Stimulated activated naive B cell treated with anti-CD40 and anti-IgM and Interleukin-4, amounts not matched to agents 10 μg/mL and 1 μg/mL and 100 μg/mL, for 72 hours (primary cell): ENCODE data around the gene CCDC188.

Experiments used
- ATAC-seq, 2 donors: fragments of 150-1000 bp; cut with Tn5 transposase; replicated peaks; 2 replicates each; pipeline ENCODE4 v1.10.0; 2021; ENCODE audit warnings: moderate library complexity in 1 of 2
- DNase-seq: peaks from one replicate; pipeline ENCODE4 v3.0.0; 2021
- H3K27ac Mint-ChIP-seq: one replicate; pipeline ENCODE4 v1.8.0; 2022; ENCODE audit warnings: mild to moderate bottlenecking, mixed read lengths
- H3K27me3 Mint-ChIP-seq, 2 donors: one replicate each; pipeline ENCODE4 v1.8.0; 2022; ENCODE audit warnings: mixed read lengths in 2 of 2
- H3K36me3 Mint-ChIP-seq, 2 donors: one replicate each; pipeline ENCODE4 v1.8.0; 2022; ENCODE audit warnings: mixed read lengths in 2 of 2, mild to moderate bottlenecking in 1 of 2
- H3K4me1 Mint-ChIP-seq, 2 donors: one replicate each; pipeline ENCODE4 v1.8.0; 2022; ENCODE audit warnings: mixed read lengths in 2 of 2, mild to moderate bottlenecking in 1 of 2
- H3K4me3 Mint-ChIP-seq, 2 donors: one replicate each; pipeline ENCODE4 v1.8.0; 2022; ENCODE audit warnings: mild to moderate bottlenecking in 2 of 2, mixed read lengths in 2 of 2, moderate library complexity in 1 of 2
- H3K9me3 Mint-ChIP-seq, 2 donors: one replicate each; pipeline ENCODE4 v1.8.0; 2022; ENCODE audit warnings: mixed read lengths in 2 of 2, mild to moderate bottlenecking in 1 of 2

The CCDC188 gene

GRCh38 chr22:20142711-20143621 is 7.9 kb downstream of the CCDC188 start:
- no peak for DNase-seq
- no peak for ATAC-seq
- H3K9me3 Mint-ChIP-seq, result no peaks in the 10 kb centered on the region
- no peaks in the 10 kb centered on the region for H3K27me3 Mint-ChIP-seq
- no peak overlapping the region for H3K4me3 Mint-ChIP-seq
- H3K27ac Mint-ChIP-seq, result no peak overlapping the region
- peaks cover 11 to 20% of the 10 kb centered on the region in 2 donors for H3K4me1 Mint-ChIP-seq
- peaks cover 14 to 28% of the 10 kb centered on the region in 2 donors for H3K36me3 Mint-ChIP-seq

DNA sequence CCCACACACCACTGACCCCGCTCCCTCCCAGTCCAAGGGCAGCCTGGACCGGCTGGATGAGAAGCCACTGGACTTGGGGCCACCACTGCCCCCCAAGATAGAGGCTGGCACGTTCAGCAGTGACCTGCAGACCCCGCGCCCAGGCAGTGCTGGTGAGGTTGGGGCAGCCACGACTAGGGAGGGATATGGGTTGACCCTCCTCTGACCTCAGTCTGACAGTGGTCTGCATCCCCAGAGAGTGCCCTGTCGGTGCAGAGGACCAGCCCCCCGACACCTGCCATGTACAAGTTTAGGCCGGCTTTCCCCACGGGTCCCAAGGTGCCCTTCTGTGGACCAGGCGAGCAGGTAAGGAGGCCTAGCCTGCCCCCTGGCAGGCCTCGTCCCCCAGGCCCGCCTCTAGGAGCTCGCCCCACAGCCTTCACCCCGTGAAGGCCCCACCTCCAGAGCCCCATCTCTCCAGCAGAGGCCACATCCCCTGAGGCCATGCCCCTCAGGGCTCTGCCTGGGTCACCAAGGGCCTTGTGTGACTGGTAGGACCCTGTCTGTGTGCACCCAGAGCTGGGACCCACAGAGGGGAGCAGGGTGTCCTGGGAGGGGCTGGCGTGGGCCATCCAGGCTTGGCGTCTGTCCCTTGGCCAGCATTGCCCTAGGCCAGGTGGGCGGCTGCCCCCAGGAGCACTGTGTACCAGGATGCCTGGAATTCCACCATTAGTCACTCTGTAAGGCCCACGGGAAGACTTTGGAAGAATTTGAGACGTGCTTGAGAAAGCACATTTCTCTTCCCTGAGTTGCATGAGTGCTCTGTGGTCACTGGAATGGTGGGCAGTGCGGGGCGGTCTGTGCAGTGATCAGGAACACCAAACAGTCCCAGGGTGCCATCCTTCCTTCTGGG is 9.4 kb downstream of the CCDC188 start:
- H3K27me3 Mint-ChIP-seq, result no peaks in the 10 kb centered on the region
- peaks cover 14 to 25% of the 10 kb centered on the region in 2 donors for H3K4me1 Mint-ChIP-seq
- H3K9me3 Mint-ChIP-seq, result no peaks in the 10 kb centered on the region
- DNase-seq, result no peak
- no peak overlapping the region for H3K4me3 Mint-ChIP-seq
- ATAC-seq, result no peak
- no peak overlapping the region for H3K27ac Mint-ChIP-seq
- H3K36me3 Mint-ChIP-seq, result peaks cover 14 to 29% of the 10 kb centered on the region in 2 donors

- DNase-seq, result no peak
- Mint-ChIP-seq H3K4me1 (peaks cover 18 to 30% of the 10 kb centered on the region in 2 donors), H3K27ac (no peak overlapping the region), H3K4me3 (no peak overlapping the region), H3K9me3 (no peaks in the 10 kb centered on the region), H3K27me3 (no peaks in the 10 kb centered on the region), H3K36me3 (peaks cover 10 to 30% of the 10 kb centered on the region in 2 donors)
- no peak for ATAC-seq
These were observed 10.3 kb downstream of the CCDC188 start for GRCh38 chr22:20140521-20140964.

DNA sequence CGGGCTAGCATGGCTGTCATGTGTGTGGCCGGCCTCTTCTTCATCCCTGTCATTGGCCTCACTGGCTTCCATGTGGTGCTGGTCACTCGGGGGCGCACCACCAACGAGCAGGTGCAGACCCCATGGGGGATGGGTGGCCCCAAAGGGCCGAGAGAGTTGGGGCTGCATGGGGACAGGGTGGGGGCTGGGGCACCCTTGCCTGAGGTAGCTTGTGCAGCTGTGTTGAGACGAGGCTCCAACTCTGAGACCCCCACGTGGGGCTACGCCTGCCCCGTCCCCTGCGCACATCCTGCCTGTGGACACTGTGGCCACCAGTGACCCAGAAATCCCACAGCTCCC is 10.8 kb downstream of the CCDC188 start:
- no peak for DNase-seq
- ATAC-seq, result no peak
- H3K36me3 Mint-ChIP-seq, result peaks cover 8 to 28% of the 10 kb centered on the region in 2 donors
- H3K27ac Mint-ChIP-seq, result no peak overlapping the region
- peaks cover 20 to 35% of the 10 kb centered on the region in 2 donors for H3K4me1 Mint-ChIP-seq
- no peak overlapping the region for H3K4me3 Mint-ChIP-seq
- H3K27me3 Mint-ChIP-seq, result no peaks in the 10 kb centered on the region
- no peaks in the 10 kb centered on the region for H3K9me3 Mint-ChIP-seq

GRCh38 chr22:20139391-20140106 is 11.3 kb downstream of the CCDC188 start:
- no peak for DNase-seq
- ATAC-seq, result no peak
- Mint-ChIP-seq H3K4me3 (no peak overlapping the region), H3K36me3 (peaks cover 8 to 28% of the 10 kb centered on the region in 2 donors), H3K9me3 (no peaks in the 10 kb centered on the region), H3K27me3 (no peaks in the 10 kb centered on the region), H3K4me1 (peaks cover 23 to 40% of the 10 kb centered on the region in 2 donors), H3K27ac (no peak overlapping the region)

DNA sequence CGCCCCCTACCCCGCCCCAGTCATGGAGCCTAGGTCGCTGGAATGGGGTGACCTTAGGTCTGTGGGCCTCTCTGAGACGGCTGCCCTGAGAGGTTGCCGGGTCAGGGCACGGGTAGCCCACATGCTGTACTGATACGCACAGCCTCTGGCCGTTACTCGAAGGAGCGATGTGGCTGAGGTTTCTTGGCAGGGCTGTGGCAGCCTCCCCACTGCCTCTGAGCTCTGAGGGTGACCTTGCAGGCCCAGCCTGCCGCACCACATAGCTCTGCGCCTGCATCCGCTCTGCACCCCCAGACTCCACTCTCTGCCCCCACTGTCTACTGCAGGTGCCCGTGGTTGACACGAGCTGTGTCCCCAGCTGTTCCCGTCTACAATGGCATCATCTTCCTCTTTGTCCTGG is 12.0 kb downstream of the CCDC188 start:
- peaks cover 7 to 21% of the 10 kb centered on the region in 2 donors for H3K36me3 Mint-ChIP-seq
- no peaks in the 10 kb centered on the region for H3K27me3 Mint-ChIP-seq
- DNase-seq (no peak), ATAC-seq (no peak)
- no peak overlapping the region for H3K27ac Mint-ChIP-seq
- H3K4me3 Mint-ChIP-seq, result no peak overlapping the region
- H3K4me1 Mint-ChIP-seq, result peaks cover 27 to 47% of the 10 kb centered on the region in 2 donors
- H3K9me3 Mint-ChIP-seq, result no peaks in the 10 kb centered on the region

DNA sequence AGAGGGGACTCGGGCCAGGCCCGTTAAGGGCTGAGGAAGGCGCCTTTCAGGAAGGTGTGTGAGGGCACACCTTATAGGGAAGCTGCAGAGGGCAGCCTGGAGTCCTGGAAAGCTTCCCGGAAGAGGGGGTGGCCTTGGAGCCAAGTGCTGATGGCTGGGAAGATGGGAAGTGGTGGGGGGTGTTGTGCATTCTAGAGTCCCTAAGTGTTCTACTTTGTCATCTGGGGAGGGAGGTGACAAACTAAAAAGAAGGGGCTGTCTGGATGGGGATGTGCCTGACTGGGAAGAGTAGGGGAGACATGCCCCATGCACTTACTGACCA is 12.5 kb downstream of the CCDC188 start:
- H3K27ac Mint-ChIP-seq, result no peak overlapping the region
- no peaks in the 10 kb centered on the region for H3K27me3 Mint-ChIP-seq
- H3K4me3 Mint-ChIP-seq, result no peak overlapping the region

DNA sequence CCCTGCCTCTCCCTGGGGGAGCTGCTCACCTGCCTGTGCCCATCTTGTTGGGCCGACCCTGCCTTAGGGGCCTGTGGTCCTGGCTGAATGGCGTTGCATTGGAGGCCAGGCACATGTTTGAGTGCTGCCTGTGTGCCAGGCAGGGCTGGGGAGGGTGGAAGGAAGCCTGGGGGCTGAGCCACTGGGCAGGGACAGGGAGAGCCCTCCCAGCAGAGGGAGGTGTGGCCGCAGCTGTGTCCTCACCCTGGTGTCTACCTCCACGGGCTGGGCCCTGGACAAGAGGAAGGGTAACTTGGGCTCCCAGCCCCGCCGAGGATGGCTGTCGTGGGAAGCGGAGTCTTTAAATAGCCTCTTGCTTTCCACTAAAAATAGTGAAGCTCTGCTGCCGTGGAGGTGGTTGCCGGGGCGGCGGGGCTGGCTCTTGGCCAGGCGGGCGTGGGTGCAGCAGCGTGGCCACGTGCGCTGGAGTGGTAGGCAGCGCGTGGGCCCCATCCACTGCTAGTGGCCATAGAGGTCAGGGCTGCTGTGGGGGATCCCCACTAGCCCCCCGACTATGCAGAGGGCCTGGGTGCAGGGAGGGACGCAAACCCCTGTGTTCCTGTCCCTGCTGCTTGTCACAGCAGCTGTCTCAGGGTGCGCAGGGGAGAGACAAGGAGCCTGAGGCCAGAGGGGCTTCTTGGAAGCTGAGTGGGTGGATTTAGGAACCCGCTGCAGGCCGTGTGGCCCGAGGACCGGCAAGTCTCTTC is 13.0 kb downstream of the CCDC188 start:
- no peaks in the 10 kb centered on the region for H3K9me3 Mint-ChIP-seq
- peak in 1 of 2 donors; percentile 11 for ATAC-seq
- H3K4me1 Mint-ChIP-seq, result peaks cover 31 to 57% of the 10 kb centered on the region in 2 donors
- H3K27me3 Mint-ChIP-seq, result no peaks in the 10 kb centered on the region
- peaks cover 6 to 12% of the 10 kb centered on the region in 2 donors for H3K36me3 Mint-ChIP-seq
- peak overlapping the region; percentile 68 for H3K27ac Mint-ChIP-seq
- H3K4me3 Mint-ChIP-seq, result peak overlapping the region in 1 of 2 donors; percentile 9
- DNase-seq, result no peak

More for the DNA sequence above, 12.5 kb downstream of the CCDC188 start:
- no peaks in the 10 kb centered on the region for H3K9me3 Mint-ChIP-seq
- H3K4me1 Mint-ChIP-seq, result peaks cover 29 to 52% of the 10 kb centered on the region in 2 donors
- peaks cover 6 to 16% of the 10 kb centered on the region in 2 donors for H3K36me3 Mint-ChIP-seq
- ATAC-seq (no peak), DNase-seq (no peak)

GRCh38 chr22:20137113-20137512 is 13.7 kb downstream of the CCDC188 start:
- H3K36me3 Mint-ChIP-seq, result peaks cover 6 to 12% of the 10 kb centered on the region in 2 donors
- ATAC-seq (no peak), DNase-seq (no peak)
- H3K27ac Mint-ChIP-seq, result peak overlapping the region; percentile 68
- H3K9me3 Mint-ChIP-seq, result no peaks in the 10 kb centered on the region
- H3K27me3 Mint-ChIP-seq, result no peaks in the 10 kb centered on the region
- H3K4me3 Mint-ChIP-seq, result no peak overlapping the region
- H3K4me1 Mint-ChIP-seq, result peaks cover 31 to 62% of the 10 kb centered on the region in 2 donors

- Mint-ChIP-seq H3K36me3 (peaks cover 6 to 12% of the 10 kb centered on the region in 2 donors), H3K9me3 (no peaks in the 10 kb centered on the region), H3K27ac (no peak overlapping the region), H3K27me3 (no peaks in the 10 kb centered on the region), H3K4me3 (no peak overlapping the region), H3K4me1 (peaks cover 31 to 62% of the 10 kb centered on the region in 2 donors)
- ATAC-seq, result no peak
- no peak for DNase-seq
These were observed 14.3 kb downstream of the CCDC188 start for GRCh38 chr22:20136603-20136873.

- Mint-ChIP-seq H3K36me3 (peaks cover 6 to 12% of the 10 kb centered on the region in 2 donors), H3K4me3 (peak overlapping the region in 1 of 2 donors; percentile 17)
- no peak for ATAC-seq
These were observed 14.9 kb downstream of the CCDC188 start for GRCh38 chr22:20135806-20136602.

GRCh38 chr22:20135265-20135664 is 15.6 kb downstream of the CCDC188 start:
- Mint-ChIP-seq H3K27me3 (no peaks in the 10 kb centered on the region), H3K4me1 (peaks cover 32 to 69% of the 10 kb centered on the region in 2 donors), H3K9me3 (no peaks in the 10 kb centered on the region), H3K36me3 (peaks cover 3 to 12% of the 10 kb centered on the region in 2 donors), H3K4me3 (no peak overlapping the region), H3K27ac (no peak overlapping the region)
- DNase-seq, result no peak
- ATAC-seq, result no peak

More at GRCh38 chr22:20135806-20136602, 14.9 kb downstream of the CCDC188 start:
- DNase-seq, result no peak
- H3K9me3 Mint-ChIP-seq, result no peaks in the 10 kb centered on the region
- H3K27ac Mint-ChIP-seq, result peak overlapping the region; percentile 47
- no peaks in the 10 kb centered on the region for H3K27me3 Mint-ChIP-seq
- H3K4me1 Mint-ChIP-seq, result peaks cover 31 to 62% of the 10 kb centered on the region in 2 donors
